Measurements from ENCODE around the gene STAB2. TPM values are rescaled to one million over a fixed set of nuclear protein-coding genes. Genes with fewer than 3 reads are reported as not detected.

STAB2 gene
- total RNA-seq, 1 donor from 2014 or later, result 0.03 TPM

DNA sequence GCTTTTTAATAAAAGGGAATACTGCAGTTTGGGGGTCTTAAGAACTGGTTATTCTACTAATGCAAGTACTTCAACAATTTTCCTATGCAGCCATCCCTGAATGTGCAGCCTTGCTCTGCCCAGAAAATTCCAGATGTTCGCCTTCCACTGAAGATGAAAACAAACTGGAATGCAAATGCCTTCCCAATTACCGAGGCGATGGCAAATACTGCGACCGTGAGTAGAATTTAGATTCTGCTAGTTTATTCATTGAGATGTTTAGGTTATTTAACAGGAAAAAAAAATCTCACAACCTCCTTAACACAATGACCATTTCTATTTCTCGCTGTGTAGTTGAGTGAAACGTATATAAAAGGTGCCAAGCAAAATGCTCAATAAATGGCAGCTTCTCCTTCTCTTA lies 49.9 kb downstream of the STAB2 start:
- TF ChIP-seq, protein P1, sequence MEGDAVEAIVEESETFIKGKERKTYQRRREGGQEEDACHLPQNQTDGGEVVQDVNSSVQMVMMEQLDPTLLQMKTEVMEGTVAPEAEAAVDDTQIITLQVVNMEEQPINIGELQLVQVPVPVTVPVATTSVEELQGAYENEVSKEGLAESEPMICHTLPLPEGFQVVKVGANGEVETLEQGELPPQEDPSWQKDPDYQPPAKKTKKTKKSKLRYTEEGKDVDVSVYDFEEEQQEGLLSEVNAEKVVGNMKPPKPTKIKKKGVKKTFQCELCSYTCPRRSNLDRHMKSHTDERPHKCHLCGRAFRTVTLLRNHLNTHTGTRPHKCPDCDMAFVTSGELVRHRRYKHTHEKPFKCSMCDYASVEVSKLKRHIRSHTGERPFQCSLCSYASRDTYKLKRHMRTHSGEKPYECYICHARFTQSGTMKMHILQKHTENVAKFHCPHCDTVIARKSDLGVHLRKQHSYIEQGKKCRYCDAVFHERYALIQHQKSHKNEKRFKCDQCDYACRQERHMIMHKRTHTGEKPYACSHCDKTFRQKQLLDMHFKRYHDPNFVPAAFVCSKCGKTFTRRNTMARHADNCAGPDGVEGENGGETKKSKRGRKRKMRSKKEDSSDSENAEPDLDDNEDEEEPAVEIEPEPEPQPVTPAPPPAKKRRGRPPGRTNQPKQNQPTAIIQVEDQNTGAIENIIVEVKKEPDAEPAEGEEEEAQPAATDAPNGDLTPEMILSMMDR (IDR thresholded peaks at IDR 0.05; ENCODE audit: borderline replicate concordance), result no peak
- no peaks in the 10 kb centered on the region for H3K36me3 ChIP-seq
- intact Hi-C loops (cut with micrococcal nuclease), result no loop called here
- no peak for DNase-seq
- no peak overlapping the region for H3K4me3 ChIP-seq
- H3K9me3 ChIP-seq (replicated peaks), result peaks cover 23% of the 10 kb centered on the region
- no peaks in the 10 kb centered on the region for H3K4me1 ChIP-seq
- no peaks in the 10 kb centered on the region for H3K27me3 ChIP-seq (ENCODE audit: low read depth)
- no peak overlapping the region for H3K27ac ChIP-seq (replicated peaks)

DNA sequence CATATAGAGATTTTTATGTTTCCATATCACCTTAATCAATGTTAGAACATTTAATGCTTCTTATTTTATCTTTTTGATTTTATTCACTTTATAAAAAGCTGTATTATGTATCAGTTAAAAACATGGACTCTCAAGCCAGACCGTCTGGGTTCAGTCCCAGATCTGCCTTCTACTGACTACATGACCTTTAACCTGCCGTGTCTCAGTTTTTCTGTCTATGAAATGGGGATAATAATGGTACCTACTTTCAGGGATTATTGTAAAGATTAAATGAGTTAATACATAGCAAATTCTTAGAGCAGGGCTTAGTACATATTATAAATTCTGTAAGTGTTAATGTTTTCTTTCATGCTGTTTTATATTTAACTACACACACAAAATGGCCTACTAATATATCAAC lies 50.4 kb downstream of the STAB2 start:
- Histone ChIP-seq H3K36me3 (no peaks in the 10 kb centered on the region), H3K27ac (replicated peaks) (no peak overlapping the region), H3K4me3 (no peak overlapping the region), H3K4me1 (no peaks in the 10 kb centered on the region), H3K9me3 (replicated peaks) (peaks cover 19% of the 10 kb centered on the region), H3K27me3 (ENCODE audit: low read depth) (no peaks in the 10 kb centered on the region)
- no peak for DNase-seq
- TF ChIP-seq, protein P1 (IDR thresholded peaks at IDR 0.05; ENCODE audit: borderline replicate concordance), result no peak
- intact Hi-C loops (cut with micrococcal nuclease), result no loop called here

DNA sequence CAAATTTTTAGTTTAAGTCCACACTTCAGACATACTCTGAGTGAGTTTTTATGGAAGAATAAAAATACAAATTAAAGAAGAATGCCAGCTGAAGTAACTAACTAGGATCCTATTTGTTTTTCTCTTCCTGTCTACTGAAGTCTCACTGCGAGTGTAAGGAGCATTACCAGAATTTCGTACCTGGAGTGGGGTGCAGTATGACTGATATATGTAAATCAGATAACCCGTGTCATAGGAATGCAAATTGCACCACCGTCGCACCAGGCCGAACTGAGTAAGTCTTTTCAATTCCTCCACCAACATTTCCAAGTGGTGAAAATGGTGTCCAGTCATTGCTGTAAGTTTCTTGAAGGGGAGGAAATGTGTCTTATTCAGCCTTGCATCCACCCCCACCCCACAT lies 52.9 kb downstream of the STAB2 start:
- intact Hi-C loops (cut with micrococcal nuclease), result no loop called here
- H3K4me1 ChIP-seq, result no peaks in the 10 kb centered on the region
- TF ChIP-seq, protein P1 (IDR thresholded peaks at IDR 0.05; ENCODE audit: borderline replicate concordance), result no peak
- no peaks in the 10 kb centered on the region for H3K36me3 ChIP-seq
- H3K27ac ChIP-seq (replicated peaks), result no peak overlapping the region
- no peak overlapping the region for H3K4me3 ChIP-seq
- peaks cover 12% of the 10 kb centered on the region for H3K9me3 ChIP-seq (replicated peaks)
- DNase-seq, result no peak
- H3K27me3 ChIP-seq (ENCODE audit: low read depth), result no peaks in the 10 kb centered on the region

DNA sequence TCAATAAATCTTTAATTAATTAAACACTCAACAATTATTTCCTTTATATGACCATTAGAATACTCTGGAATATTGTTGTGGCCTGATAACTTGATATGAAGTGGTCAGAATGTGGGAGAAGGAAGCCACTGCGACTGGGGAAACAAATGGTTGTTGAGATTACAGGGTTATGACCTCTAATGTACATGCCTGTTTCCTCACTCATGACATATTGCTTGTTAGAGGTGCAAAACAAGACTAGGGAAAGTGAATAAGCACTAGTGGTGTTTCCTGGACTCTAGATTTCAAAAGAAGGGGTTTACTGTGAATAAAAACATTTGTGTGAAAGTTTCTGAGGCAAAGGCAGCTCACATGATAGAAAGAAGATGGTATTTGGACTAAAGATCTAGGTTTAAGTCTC lies 53.3 kb downstream of the STAB2 start:
- TF ChIP-seq, protein P1 (IDR thresholded peaks at IDR 0.05; ENCODE audit: borderline replicate concordance), result no peak
- Histone ChIP-seq H3K9me3 (replicated peaks) (peaks cover 7% of the 10 kb centered on the region), H3K27me3 (ENCODE audit: low read depth) (no peaks in the 10 kb centered on the region), H3K36me3 (no peaks in the 10 kb centered on the region), H3K27ac (replicated peaks) (no peak overlapping the region), H3K4me1 (no peaks in the 10 kb centered on the region), H3K4me3 (no peak overlapping the region)
- intact Hi-C loops (cut with micrococcal nuclease), result no loop called here
- no peak for DNase-seq

DNA sequence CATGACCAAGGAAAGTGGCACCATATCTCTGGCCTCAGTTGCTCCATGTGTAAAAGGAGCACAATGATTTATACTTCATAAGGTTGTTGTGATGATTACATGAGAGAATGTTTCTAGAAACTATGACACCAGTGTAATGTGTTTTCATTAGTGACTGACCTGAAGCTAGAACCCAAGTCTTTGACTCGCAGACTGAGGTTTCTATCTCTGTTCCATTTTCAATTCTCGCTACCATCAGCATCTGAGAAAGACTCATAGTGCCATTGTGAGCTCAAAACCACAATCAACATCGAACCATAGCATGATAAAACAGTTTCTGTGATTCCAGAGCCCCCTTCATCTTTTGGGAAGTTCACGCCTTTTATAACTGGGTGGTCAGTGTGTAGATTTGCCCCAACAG lies 53.8 kb downstream of the STAB2 start:
- H3K36me3 ChIP-seq, result no peaks in the 10 kb centered on the region
- H3K4me1 ChIP-seq, result no peaks in the 10 kb centered on the region
- intact Hi-C loops (cut with micrococcal nuclease), result no loop called here
- no peak overlapping the region for H3K27ac ChIP-seq (replicated peaks)
- no peaks in the 10 kb centered on the region for H3K27me3 ChIP-seq (ENCODE audit: low read depth)
- DNase-seq, result no peak
- TF ChIP-seq, protein P1 (IDR thresholded peaks at IDR 0.05; ENCODE audit: borderline replicate concordance), result no peak
- no peak overlapping the region for H3K4me3 ChIP-seq
- peaks cover 4% of the 10 kb centered on the region for H3K9me3 ChIP-seq (replicated peaks)
